IMR-90 (cell line): ENCODE measurements around the gene TENM4. TPM values are rescaled to one million over a fixed set of nuclear protein-coding genes. Genes with fewer than 3 reads are reported as not detected.

Source experiments
- ATAC-seq: fragments of 200-7000 bp; cut with Tn5 transposase; 2 replicates; pipeline ENCODE4 v1.9.1; 2020; ENCODE audit warnings: low read depth, mild to moderate bottlenecking, moderate library complexity
- BruUV-seq: library from RNA; stranded (reverse); fragments of 400-500 nt; replicated peaks from 2 replicates; lab custom pipeline; 2021; lab: Mats Ljungman, UMichigan
- CTCF ChIA-PET: fragments of 300-600 bp; formaldehyde crosslinking; extraction: SDS; loops from one replicate; lab custom pipeline; 2021; ENCODE audit warnings: antibody characterized with exemption; lab: Yijun Ruan, JAX
- POLR2A ChIA-PET: fragments of 300-600 bp; sonication (Branson Sonifier 250); formaldehyde crosslinking; loops from one replicate; lab custom pipeline; 2022; ENCODE audit warnings: antibody characterized with exemption; ENCODE audit not compliant: unreplicated experiment; lab: Charles Lee
- DNase-seq: peaks from one replicate; pipeline ENCODE4 v3.0.0; 2013
- H2AFZ ChIP-seq: replicated peaks from 2 replicates; pipeline ENCODE3; 2013; ENCODE audit warnings: low read length, mild to moderate bottlenecking; ENCODE audit not compliant: poor library complexity
- H2AK5ac ChIP-seq: 2 replicates; pipeline ENCODE4 v1.6.1; 2013; ENCODE audit warnings: low read depth, low read length, inconsistent platforms
- H2AK9ac ChIP-seq: replicated peaks from 2 replicates; pipeline ENCODE3; 2013; ENCODE audit warnings: mild to moderate bottlenecking, low read depth, low read length, moderate library complexity; ENCODE audit not compliant: poor library complexity
- H2BK120ac ChIP-seq: 2 replicates; pipeline ENCODE4 v1.6.1; 2013; ENCODE audit warnings: low read depth, low read length, inconsistent platforms
- H2BK15ac ChIP-seq: 3 replicates; pipeline ENCODE4 v1.6.1; 2013; ENCODE audit warnings: low read depth, low read length, inconsistent platforms
- H2BK20ac ChIP-seq: 2 replicates; pipeline ENCODE4 v1.6.1; 2013; ENCODE audit warnings: low read depth, mild to moderate bottlenecking, inconsistent platforms, low read length, moderate library complexity
- H2BK5ac ChIP-seq: 2 replicates; pipeline ENCODE4 v1.6.1; 2013; ENCODE audit warnings: mild to moderate bottlenecking, low read depth, low read length, inconsistent platforms; ENCODE audit not compliant: poor library complexity, severe bottlenecking
- H3K14ac ChIP-seq: replicated peaks from 2 replicates; pipeline ENCODE4 v1.6.1; 2013; ENCODE audit warnings: low read depth, low read length, inconsistent platforms
- H3K18ac ChIP-seq: 2 replicates; pipeline ENCODE4 v1.6.1; 2013; ENCODE audit warnings: low read depth, low read length, control low read depth
- H3K23ac ChIP-seq: 2 replicates; pipeline ENCODE4 v1.6.1; 2013; ENCODE audit warnings: low read depth, low read length, inconsistent platforms
- H3K27ac ChIP-seq: 2 replicates; pipeline ENCODE4 v1.5.1; 2013; ENCODE audit warnings: mild to moderate bottlenecking, control low read depth, low read length; ENCODE audit not compliant: insufficient read depth
- H3K27me3 ChIP-seq: 2 replicates; pipeline ENCODE4 v1.6.1; 2013; ENCODE audit warnings: low read length; ENCODE audit not compliant: control insufficient read depth, insufficient read depth
- H3K36me3 ChIP-seq: 2 replicates; pipeline ENCODE4 v1.6.1; 2013; ENCODE audit warnings: low read length, mixed read lengths; ENCODE audit not compliant: control insufficient read depth, insufficient read depth
- H3K4ac ChIP-seq: 2 replicates; pipeline ENCODE4 v1.6.1; 2013; ENCODE audit warnings: low read depth, low read length, inconsistent platforms
- H3K4me1 ChIP-seq: 2 replicates; pipeline ENCODE4 v1.6.1; 2013; ENCODE audit warnings: low read length, mixed read lengths; ENCODE audit not compliant: control insufficient read depth, insufficient read depth
- H3K4me2 ChIP-seq: 2 replicates; pipeline ENCODE4 v1.6.1; 2013; ENCODE audit warnings: low read depth, mild to moderate bottlenecking, control low read depth, low read length, moderate library complexity
- H3K4me3 ChIP-seq: 2 replicates; pipeline ENCODE4 v1.5.1; 2013; ENCODE audit warnings: low read depth, mild to moderate bottlenecking, control low read depth, low read length, moderate library complexity; ENCODE audit not compliant: insufficient read depth
- H3K56ac ChIP-seq: 2 replicates; pipeline ENCODE4 v1.6.1; 2013; ENCODE audit warnings: low read length, inconsistent platforms; ENCODE audit not compliant: insufficient read depth; ENCODE audit errors: extremely low read depth
- H3K79me1 ChIP-seq, 2 experiments: 2 replicates each; pipeline ENCODE4 v1.6.1; 2013; ENCODE audit warnings: low read length in 2 of 2, inconsistent platforms in 1 of 2, low read depth in 1 of 2
- H3K9ac ChIP-seq: 2 replicates; pipeline ENCODE4 v1.6.1; 2013; ENCODE audit warnings: low read depth, low read length, control low read depth
- H3K9me1 ChIP-seq: 2 replicates; pipeline ENCODE4 v1.6.1; 2013; ENCODE audit warnings: low read length, inconsistent platforms; ENCODE audit not compliant: insufficient read depth
- H3K9me3 ChIP-seq: 2 replicates; pipeline ENCODE4 v1.6.1; 2013; ENCODE audit warnings: low read length; ENCODE audit not compliant: control insufficient read depth, insufficient read depth
- H4K20me1 ChIP-seq: 2 replicates; pipeline ENCODE4 v1.6.1; 2013; ENCODE audit warnings: low read length, inconsistent platforms; ENCODE audit not compliant: insufficient read depth
- H4K5ac ChIP-seq: 2 replicates; pipeline ENCODE4 v1.6.1; 2013; ENCODE audit warnings: mild to moderate bottlenecking, low read depth, low read length, control low read depth
- H4K8ac ChIP-seq, 2 experiments: 2 replicates each; pipeline ENCODE4 v1.6.1; 2013; ENCODE audit warnings: low read depth in 2 of 2, low read length in 2 of 2, control low read depth in 1 of 2, inconsistent platforms in 1 of 2
- H4K91ac ChIP-seq: 2 replicates; pipeline ENCODE4 v1.6.1; 2013; ENCODE audit warnings: low read depth, low read length, inconsistent platforms; ENCODE audit not compliant: insufficient read depth
- CEBPB ChIP-seq: IDR thresholded peaks from 2 replicates; pipeline ENCODE4 v1.6.1; 2012; ENCODE audit warnings: low read depth, low read length, improper control_type of control experiment
- MXI1 ChIP-seq: IDR thresholded peaks from 2 replicates; pipeline ENCODE4 v1.6.1; 2012; ENCODE audit warnings: low read depth, mild to moderate bottlenecking, low read length, moderate library complexity, borderline replicate concordance
- RAD21 ChIP-seq: IDR thresholded peaks from 2 replicates; pipeline ENCODE4 v1.6.1; 2012; ENCODE audit warnings: low read length, improper control_type of control experiment
- SMC3 ChIP-seq: fragments of 150-350 bp; IDR thresholded peaks from 2 replicates; pipeline ENCODE4 v1.6.1; 2016; ENCODE audit warnings: low read depth, mild to moderate bottlenecking, antibody characterized with exemption, low read length, moderate library complexity
- WGBS, 2 experiments: methylation state at CpG; one replicate each; pipeline versions ENCODE4 v1.1.5 to v1.1.7; 2013; ENCODE audit warnings: missing lambda C conversion rate in 2 of 2; ENCODE audit not compliant: insufficient read length in 1 of 2; ENCODE audit errors: extremely low coverage in 2 of 2; 5-methylcytosine and 5-hydroxymethylcytosine counted together
- dilution Hi-C: fragments of 300-500 bp; cut with HindIII; formaldehyde crosslinking; loops from one replicate; pipeline ENCODE4 v1.14.3; 2018; ENCODE audit warnings: low sequenced_read_pairs; ENCODE audit not compliant: unreplicated experiment
- in situ Hi-C: fragments of 300-500 bp; cut with MboI; formaldehyde crosslinking; loops from 3 replicates; pipeline ENCODE4 v1.14.3; 2019; ENCODE audit warnings: low sequenced_read_pairs, inconsistent platforms, mixed read lengths
- intact Hi-C: fragments of 100-400 bp; cut with micrococcal nuclease; formaldehyde crosslinking; loops from 2 replicates; pipeline ENCODE4 v1.10.0; 2022
- polyA plus RNA-seq, 3 experiments: library from polyadenylated mRNA; depleted of rRNA; stranded (reverse); fragments of >200 nt; gene quantifications; 2 replicates each; pipeline ENCODE4 v1.2.3, GENCODE V29; 2012; ENCODE audit warnings: low replicate concordance in 1 of 3
- total RNA-seq: library from RNA; depleted of rRNA; stranded (reverse); fragments of >200 nt; gene quantifications from 2 replicates; pipeline ENCODE4 v1.2.3, GENCODE V29; 2012

TENM4 gene
- total and polyA plus RNA-seq, 2 of the 4 experiments (the other 2 are of a cell fraction) = 7.4 to 9.0 TPM

DNA sequence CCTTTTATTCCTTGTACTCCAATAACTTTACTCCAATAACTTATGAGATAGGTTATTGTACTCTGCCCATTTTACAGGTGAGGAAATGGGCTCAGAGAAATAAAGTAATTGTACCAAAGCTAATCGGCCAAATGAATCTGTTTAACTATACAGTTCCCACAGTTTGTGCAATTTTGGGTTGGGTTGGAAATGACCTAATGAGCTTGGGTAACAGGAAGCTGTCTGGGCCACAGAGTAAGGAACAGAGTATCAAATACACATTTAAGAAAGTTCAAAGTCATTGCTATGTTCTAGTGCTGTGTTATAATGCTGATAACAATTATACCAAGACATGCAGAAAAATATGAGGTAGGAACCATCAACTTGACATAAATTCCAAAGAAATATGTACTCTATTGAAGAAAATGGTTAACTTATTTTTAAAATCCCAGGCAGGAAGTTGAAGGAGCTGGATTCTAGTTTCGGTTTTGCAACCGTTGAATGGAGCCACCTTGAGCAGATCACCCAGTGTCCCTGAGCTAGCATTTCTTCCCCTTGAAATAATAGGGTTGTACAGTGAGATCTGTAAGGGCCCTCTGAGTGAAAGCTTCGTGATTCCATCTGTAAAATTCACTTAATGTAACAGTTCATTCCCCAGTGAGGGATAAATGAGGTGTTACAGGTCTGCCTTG lies 505.3 kb downstream of the TENM4 start:
- Histone ChIP-seq H3K36me3 (no peaks in the 10 kb centered on the region), H4K8ac (no peak overlapping the region), H3K4me2 (peak overlapping the region; percentile 39; the same call in 1 of the 2 replicates), H3K18ac (no peak overlapping the region), H3K27me3 (no peaks in the 10 kb centered on the region), H3K4me3 (no peak overlapping the region), H4K5ac (no peak overlapping the region), H2AK5ac (no peak overlapping the region), H3K9me1 (no peaks in the 10 kb centered on the region), H3K4ac (no peak overlapping the region), H2AK9ac (no peak overlapping the region), H4K91ac (no peak overlapping the region), H3K9ac (no peak overlapping the region), H2BK5ac (no peak overlapping the region), H2BK20ac (no peak overlapping the region; the same call in 1 of the 2 replicates), H2AFZ (no peak overlapping the region), H3K23ac (no peak overlapping the region), H4K20me1 (no peaks in the 10 kb centered on the region), H3K9me3 (no peaks in the 10 kb centered on the region), H2BK15ac (no peak overlapping the region), H3K14ac (0 out of 2 replicates have a peak overlapping the region, but pooled peaks have one; percentile 16), H3K56ac (no peak overlapping the region), H2BK120ac (peak overlapping the region; percentile 14; the same call in 1 of the 2 replicates), H3K27ac (no peak overlapping the region), H3K79me1 (no peaks in the 10 kb centered on the region), H3K4me1 (no peaks in the 10 kb centered on the region)
- no CpG with 5 or more reads among the region's 4 CpGs for WGBS, 2 experiments
- no TSS peak for BruUV-seq
- intact Hi-C loops (no loop called here), in situ Hi-C loops (no loop called here), dilution Hi-C loops (no loop called here)
- DNase-seq (no peak), ATAC-seq (no peak)
- TF ChIP-seq RAD21 = no peak
- no peak for TF ChIP-seq MXI1
- TF ChIP-seq CEBPB = no peak
- TF ChIP-seq SMC3 = no peak
- ChIA-PET POLR2A (no interaction called here), CTCF (no interaction called here)
